ENCODE measurements around the gene FPR2. TPM values are rescaled to one million over a fixed set of nuclear protein-coding genes. Genes with fewer than 3 reads are reported as not detected.
A peak's percentile ranks its signal among the peaks of the same experiment; 100 is the strongest.

The FPR2 gene
- total and polyA plus RNA-seq, 9 of the 15 experiments (the other 6 are each of a cell fraction or from before 2014, with no cell fraction given): 0.03 to 0.15 (median 0.07) TPM; not detected in 6

- TF ChIP-seq U2AF2 (optimal IDR thresholded peaks at IDR 0.05; ENCODE audit: low read depth, low read length): no peak
- TF ChIP-seq GTF2F1 (IDR thresholded peaks at IDR 0.05; ENCODE audit: low read depth, low read length): no peak
- TF ChIP-seq CEBPG (CRISPR knock-in tag; IDR thresholded peaks at IDR 0.05): no peak
- TF ChIP-seq CEBPG (tag; conservative IDR thresholded peaks at IDR 0.05 in 1 of 2, IDR thresholded peaks at IDR 0.05 in 1 of 2): no peak
- no peak for TF ChIP-seq CHD4 (IDR thresholded peaks at IDR 0.05; ENCODE audit: insufficient read depth, insufficient replicate concordance, low read depth, low read length, poor library complexity, severe bottlenecking)
- peak; percentile 38; the same call in 1 of the 2 replicates for TF ChIP-seq ATF3 (IDR thresholded peaks at IDR 0.05)
- TF ChIP-seq ATF3 (CRISPR knock-in tag; conservative IDR thresholded peaks at IDR 0.05): no peak
- no peak; the same call in 1 of the 2 replicates for TF ChIP-seq ARID3B (CRISPR knock-in tag; IDR thresholded peaks at IDR 0.05; ENCODE audit: borderline replicate concordance)
- 0 out of 2 replicates have a peak, but pooled peaks have one; percentile 17 for TF ChIP-seq HNRNPL (IDR thresholded peaks at IDR 0.05; ENCODE audit: low read depth, low read length)
- TF ChIP-seq ZNF551 (CRISPR knock-in tag; IDR thresholded peaks at IDR 0.05): no peak
- no peak for TF ChIP-seq NCOA4 (IDR thresholded peaks at IDR 0.05; ENCODE audit: partially characterized antibody)
- TF ChIP-seq ZKSCAN1 (IDR thresholded peaks at IDR 0.05; ENCODE audit: low read depth, low read length): peak; percentile 67; the same call in 1 of the 2 replicates
- TF ChIP-seq RBM25 (IDR thresholded peaks at IDR 0.05; ENCODE audit: low read depth, low read length, severe bottlenecking): no peak
- TF ChIP-seq BMI1 (IDR thresholded peaks at IDR 0.05; ENCODE audit: low read length): no peak
- no peak for TF ChIP-seq ZNF436 (CRISPR knock-in tag; IDR thresholded peaks at IDR 0.05)
- no peak for TF ChIP-seq KLF10 (CRISPR knock-in tag; IDR thresholded peaks at IDR 0.05)
- peak; percentile 50 to 64 for TF ChIP-seq E2F6 (IDR thresholded peaks at IDR 0.05; ENCODE audit: borderline replicate concordance in 1 of 2, extremely low read depth in 1 of 2, insufficient read depth in 1 of 2, insufficient read length in 1 of 2, low read depth in 1 of 2, low read length in 1 of 2, poor library complexity in 1 of 2, severe bottlenecking in 1 of 2)
- no peak for TF ChIP-seq SIX5 (IDR thresholded peaks at IDR 0.05; ENCODE audit: borderline replicate concordance in 1 of 2, insufficient read depth in 1 of 2, low read depth in 1 of 2, low read length in 2 of 2)
- TF ChIP-seq ZNF232 (CRISPR knock-in tag; IDR thresholded peaks at IDR 0.05): no peak
- no peak for TF ChIP-seq TCF7L2 (IDR thresholded peaks at IDR 0.05; ENCODE audit: low read depth, low read length)
- no peak for TF ChIP-seq EWSR1 (IDR thresholded peaks at IDR 0.05; ENCODE audit: borderline replicate concordance, low read depth, partially characterized antibody)
- TF ChIP-seq USF1 (CRISPR knock-in tag; IDR thresholded peaks at IDR 0.05): 0 out of 2 replicates have a peak, but pooled peaks have one; percentile 32
- TF ChIP-seq NR3C1 (CRISPR knock-in tag; IDR thresholded peaks at IDR 0.05): no peak
- TF ChIP-seq ZBTB17 (CRISPR knock-in tag; IDR thresholded peaks at IDR 0.05): no peak
Measured at GRCh38 chr19:51800473-51801244, 39.7 kb downstream of the FPR2 start (continued).

All from K562 (cell line).